H54 (cell line): ENCODE data around the gene TMEM139.

Experiments
- DNase-seq: peaks from one replicate; pipeline ENCODE4 v3.0.0; 2011; ENCODE audit warnings: low spot score, mixed read lengths; ENCODE audit not compliant: insufficient read length
- FAIRE-seq: peaks from 3 replicates; lab custom pipeline; 2011; peaks lifted over from hg19 to GRCh38; lab: Jason Lieb, UNC
- POLR2A ChIP-seq: IDR thresholded peaks from 2 replicates; pipeline ENCODE4 v1.6.1; 2011; ENCODE audit warnings: low read depth, mild to moderate bottlenecking, low read length

TMEM139 gene

GRCh38 chr7:143331179-143331801, 46.5 kb downstream of the TMEM139 start:
- TF ChIP-seq POLR2A = no peak
- DNase-seq (peak; percentile 77), FAIRE-seq (peak; percentile 93)

- FAIRE-seq (no peak), DNase-seq (no peak)
These were observed 49.5 kb downstream of the TMEM139 start for GRCh38 chr7:143334244-143334643.

GRCh38 chr7:143337216-143337615, 52.5 kb downstream of the TMEM139 start:
- DNase-seq = no peak
- TF ChIP-seq POLR2A = no peak
- FAIRE-seq = no peak

More at GRCh38 chr7:143334244-143334643, 49.5 kb downstream of the TMEM139 start:
- TF ChIP-seq POLR2A = no peak
